Neural cell (in vitro differentiated cells): Measurements from ENCODE around the gene SIVA1. TPM values are rescaled to one million over a fixed set of nuclear protein-coding genes. Genes with fewer than 3 reads are reported as not detected.

Experiments used
- H2AFZ ChIP-seq: fragments of 200-600, 300-800 bp; sonication (generic), shearing (Covaris generic); 2 replicates; pipeline ENCODE4 v1.6.0; 2014; ENCODE audit warnings: low read depth, mild to moderate bottlenecking, antibody characterized with exemption, low read length, moderate library complexity
- H3F3A ChIP-seq: fragments of 200-600 bp; shearing (Covaris generic); 2 replicates; pipeline ENCODE4 v1.6.1; 2016; ENCODE audit warnings: mild to moderate bottlenecking, moderate library complexity, mixed read lengths, antibody characterized with exemption, low read length; ENCODE audit not compliant: insufficient read depth, poor library complexity, severe bottlenecking
- H3K27ac ChIP-seq: fragments of 200-600, 300-800 bp; sonication (generic), shearing (Covaris generic); 2 replicates; pipeline ENCODE4 v1.5.1; 2014; ENCODE audit warnings: mild to moderate bottlenecking, low read length, moderate library complexity
- H3K27me3 ChIP-seq: fragments of 300-800, 200-600 bp; sonication (generic), shearing (Covaris generic); 2 replicates; pipeline ENCODE4 v1.6.0; 2014; ENCODE audit warnings: mild to moderate bottlenecking, low read depth, low read length, moderate library complexity; ENCODE audit not compliant: insufficient read depth
- H3K36me3 ChIP-seq: fragments of 300-800, 200-600 bp; sonication (generic), shearing (Covaris generic); 2 replicates; pipeline ENCODE4 v1.5.1; 2014; ENCODE audit warnings: mild to moderate bottlenecking, antibody characterized with exemption, low read length, moderate library complexity; ENCODE audit not compliant: insufficient read depth
- H3K4me2 ChIP-seq: fragments of 300-800, 200-600 bp; sonication (generic), shearing (Covaris generic); 2 replicates; pipeline ENCODE4 v1.6.0; 2014; ENCODE audit warnings: mild to moderate bottlenecking, low read length
- H3K4me3 ChIP-seq: fragments of 300-800, 200-600 bp; sonication (generic), shearing (Covaris generic); 2 replicates; pipeline ENCODE4 v1.5.1; 2014; ENCODE audit warnings: mild to moderate bottlenecking, low read length, moderate library complexity
- H3K79me2 ChIP-seq: fragments of 200-600 bp; shearing (Covaris generic); replicated peaks from 2 replicates; pipeline ENCODE4 v1.6.0; 2014; ENCODE audit warnings: mild to moderate bottlenecking, low read length, moderate library complexity; ENCODE audit not compliant: insufficient read depth
- H3K9ac ChIP-seq: fragments of 300-800, 200-600 bp; sonication (generic), shearing (Covaris generic); 2 replicates; pipeline ENCODE4 v1.6.1; 2016; ENCODE audit warnings: mild to moderate bottlenecking, low read length, mixed read lengths
- H3K9me2 ChIP-seq: fragments of 200-600 bp; shearing (Covaris generic); 2 replicates; pipeline ENCODE4 v1.6.1; 2016; ENCODE audit warnings: mild to moderate bottlenecking, low read length, mixed read lengths; ENCODE audit not compliant: insufficient read depth
- H3K9me3 ChIP-seq: fragments of 200-600, 300-800 bp; sonication (generic), shearing (Covaris generic); 2 replicates; pipeline ENCODE4 v1.6.1; 2016; ENCODE audit warnings: mild to moderate bottlenecking, mixed run types, low read length, moderate library complexity, mixed read lengths
- H4K20me1 ChIP-seq: fragments of 200-600 bp; shearing (Covaris generic); 2 replicates; pipeline ENCODE4 v1.6.1; 2016; ENCODE audit warnings: mild to moderate bottlenecking, mixed run types; ENCODE audit not compliant: insufficient read depth
- EP300 ChIP-seq: fragments of 450-650 bp; conservative IDR thresholded peaks from 2 replicates; pipeline ENCODE4 v1.6.1; 2014; ENCODE audit warnings: antibody characterized with exemption, mild to moderate bottlenecking, moderate library complexity; ENCODE audit not compliant: poor library complexity, severe bottlenecking
- EZH2 ChIP-seq: fragments of 200-600, 300-800 bp; shearing (Covaris generic), sonication (generic); IDR thresholded peaks from 2 replicates; pipeline ENCODE4 v1.6.1; 2014; ENCODE audit warnings: antibody characterized with exemption, low read length, borderline replicate concordance, mild to moderate bottlenecking; ENCODE audit not compliant: insufficient read depth, poor library complexity, severe bottlenecking
- MXI1 ChIP-seq: fragments of 450-650 bp; conservative IDR thresholded peaks from 2 replicates; pipeline ENCODE4 v1.6.1; 2014; ENCODE audit warnings: antibody characterized with exemption, mild to moderate bottlenecking; ENCODE audit not compliant: poor library complexity, severe bottlenecking
- POLR2AphosphoS5 ChIP-seq: IDR thresholded peaks from 2 replicates; pipeline ENCODE4 v1.6.1; 2012
- RAD21 ChIP-seq: fragments of 450-650 bp; conservative IDR thresholded peaks from 2 replicates; pipeline ENCODE4 v1.6.1; 2014; ENCODE audit warnings: antibody characterized with exemption, mild to moderate bottlenecking, moderate library complexity
- SMC3 ChIP-seq: fragments of 450-650 bp; conservative IDR thresholded peaks from 2 replicates; pipeline ENCODE4 v1.6.1; 2014; ENCODE audit warnings: antibody characterized with exemption, mild to moderate bottlenecking, moderate library complexity; ENCODE audit not compliant: poor library complexity
- TAF1 ChIP-seq: IDR thresholded peaks from 2 replicates; pipeline ENCODE4 v1.6.1; 2012; ENCODE audit warnings: low read depth
- polyA plus RNA-seq: library from polyadenylated mRNA; depleted of rRNA; stranded (reverse); fragments of >200 nt; gene quantifications from 2 replicates; pipeline ENCODE4 v1.2.3, GENCODE V29; 2014
- TF ChIP-seq, protein P1 (sequence below): IDR thresholded peaks from 2 replicates; pipeline ENCODE4 v1.6.1; 2012; ENCODE audit warnings: borderline replicate concordance
- TF ChIP-seq, protein P2 (sequence below): fragments of 450-650 bp; IDR thresholded peaks from 2 replicates; pipeline ENCODE4 v1.5.1; 2014; ENCODE audit warnings: antibody characterized with exemption, mild to moderate bottlenecking, moderate library complexity; ENCODE audit not compliant: poor library complexity, severe bottlenecking

Gene SIVA1
- polyA plus RNA-seq, 1 donor from 2014 or later: 180 TPM

DNA sequence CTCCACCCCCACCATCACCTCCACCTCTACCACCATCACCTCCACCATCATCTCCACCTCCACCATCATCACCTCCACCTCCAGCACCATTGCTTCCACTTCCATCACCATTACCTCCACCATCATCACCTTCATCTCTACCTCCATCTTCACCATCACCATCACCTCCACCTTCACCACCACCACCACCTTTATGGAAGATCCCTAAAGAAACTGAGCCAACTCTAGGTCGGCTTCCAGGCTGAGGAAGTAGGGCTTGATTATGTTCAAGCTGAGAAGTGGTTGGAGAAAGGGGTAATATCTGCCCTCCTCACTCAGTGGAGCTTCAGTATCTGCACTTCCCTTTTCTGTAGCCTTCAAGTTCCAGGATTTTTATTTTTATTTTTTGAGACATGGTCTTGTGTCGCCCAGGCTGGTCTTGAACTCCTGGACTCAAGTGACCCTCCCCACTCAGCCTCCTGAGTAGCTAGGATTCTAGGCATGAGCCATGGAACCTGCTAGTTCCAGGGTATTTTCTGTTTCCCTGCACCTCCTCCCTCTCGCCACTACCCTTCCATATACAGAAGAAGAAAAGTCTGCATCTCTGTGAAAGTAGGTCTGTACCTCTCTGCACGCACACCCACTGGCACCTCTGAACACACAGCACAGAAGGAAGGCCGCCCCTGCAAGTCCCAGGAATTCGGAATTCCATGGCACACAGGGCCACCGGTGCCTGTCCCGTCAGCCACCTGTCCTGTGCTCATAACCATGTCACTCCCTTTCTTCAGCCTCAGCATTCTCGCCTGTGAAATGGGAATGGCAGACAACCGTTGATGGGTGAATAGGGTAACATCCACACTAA lies 53.9 kb downstream of the SIVA1 start:
- no peak for TF ChIP-seq EP300
- TF ChIP-seq POLR2AphosphoS5: no peak
- no peak for TF ChIP-seq SMC3
- no peak for TF ChIP-seq EZH2
- TF ChIP-seq MXI1: no peak
- TF ChIP-seq, protein P1, sequence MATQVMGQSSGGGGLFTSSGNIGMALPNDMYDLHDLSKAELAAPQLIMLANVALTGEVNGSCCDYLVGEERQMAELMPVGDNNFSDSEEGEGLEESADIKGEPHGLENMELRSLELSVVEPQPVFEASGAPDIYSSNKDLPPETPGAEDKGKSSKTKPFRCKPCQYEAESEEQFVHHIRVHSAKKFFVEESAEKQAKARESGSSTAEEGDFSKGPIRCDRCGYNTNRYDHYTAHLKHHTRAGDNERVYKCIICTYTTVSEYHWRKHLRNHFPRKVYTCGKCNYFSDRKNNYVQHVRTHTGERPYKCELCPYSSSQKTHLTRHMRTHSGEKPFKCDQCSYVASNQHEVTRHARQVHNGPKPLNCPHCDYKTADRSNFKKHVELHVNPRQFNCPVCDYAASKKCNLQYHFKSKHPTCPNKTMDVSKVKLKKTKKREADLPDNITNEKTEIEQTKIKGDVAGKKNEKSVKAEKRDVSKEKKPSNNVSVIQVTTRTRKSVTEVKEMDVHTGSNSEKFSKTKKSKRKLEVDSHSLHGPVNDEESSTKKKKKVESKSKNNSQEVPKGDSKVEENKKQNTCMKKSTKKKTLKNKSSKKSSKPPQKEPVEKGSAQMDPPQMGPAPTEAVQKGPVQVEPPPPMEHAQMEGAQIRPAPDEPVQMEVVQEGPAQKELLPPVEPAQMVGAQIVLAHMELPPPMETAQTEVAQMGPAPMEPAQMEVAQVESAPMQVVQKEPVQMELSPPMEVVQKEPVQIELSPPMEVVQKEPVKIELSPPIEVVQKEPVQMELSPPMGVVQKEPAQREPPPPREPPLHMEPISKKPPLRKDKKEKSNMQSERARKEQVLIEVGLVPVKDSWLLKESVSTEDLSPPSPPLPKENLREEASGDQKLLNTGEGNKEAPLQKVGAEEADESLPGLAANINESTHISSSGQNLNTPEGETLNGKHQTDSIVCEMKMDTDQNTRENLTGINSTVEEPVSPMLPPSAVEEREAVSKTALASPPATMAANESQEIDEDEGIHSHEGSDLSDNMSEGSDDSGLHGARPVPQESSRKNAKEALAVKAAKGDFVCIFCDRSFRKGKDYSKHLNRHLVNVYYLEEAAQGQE: no peak
- TF ChIP-seq, protein P2, sequence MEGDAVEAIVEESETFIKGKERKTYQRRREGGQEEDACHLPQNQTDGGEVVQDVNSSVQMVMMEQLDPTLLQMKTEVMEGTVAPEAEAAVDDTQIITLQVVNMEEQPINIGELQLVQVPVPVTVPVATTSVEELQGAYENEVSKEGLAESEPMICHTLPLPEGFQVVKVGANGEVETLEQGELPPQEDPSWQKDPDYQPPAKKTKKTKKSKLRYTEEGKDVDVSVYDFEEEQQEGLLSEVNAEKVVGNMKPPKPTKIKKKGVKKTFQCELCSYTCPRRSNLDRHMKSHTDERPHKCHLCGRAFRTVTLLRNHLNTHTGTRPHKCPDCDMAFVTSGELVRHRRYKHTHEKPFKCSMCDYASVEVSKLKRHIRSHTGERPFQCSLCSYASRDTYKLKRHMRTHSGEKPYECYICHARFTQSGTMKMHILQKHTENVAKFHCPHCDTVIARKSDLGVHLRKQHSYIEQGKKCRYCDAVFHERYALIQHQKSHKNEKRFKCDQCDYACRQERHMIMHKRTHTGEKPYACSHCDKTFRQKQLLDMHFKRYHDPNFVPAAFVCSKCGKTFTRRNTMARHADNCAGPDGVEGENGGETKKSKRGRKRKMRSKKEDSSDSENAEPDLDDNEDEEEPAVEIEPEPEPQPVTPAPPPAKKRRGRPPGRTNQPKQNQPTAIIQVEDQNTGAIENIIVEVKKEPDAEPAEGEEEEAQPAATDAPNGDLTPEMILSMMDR: no peak
- TF ChIP-seq RAD21: no peak
- TF ChIP-seq TAF1: no peak
- no peaks in the 10 kb centered on the region for H3K36me3 ChIP-seq
- H3K4me3 ChIP-seq: no peak overlapping the region
- H3K9me3 ChIP-seq: no peaks in the 10 kb centered on the region
- H3K27ac ChIP-seq: no peak overlapping the region
- no peak overlapping the region for H2AFZ ChIP-seq
- no peak overlapping the region for H3K4me2 ChIP-seq
- no peaks in the 10 kb centered on the region for H3K9me2 ChIP-seq
- no peaks in the 10 kb centered on the region for H4K20me1 ChIP-seq
- H3K9ac ChIP-seq: no peak overlapping the region
- H3F3A ChIP-seq: no peaks in the 10 kb centered on the region
- peaks cover 12% of the 10 kb centered on the region for H3K27me3 ChIP-seq
- no peaks in the 10 kb centered on the region for H3K79me2 ChIP-seq

DNA sequence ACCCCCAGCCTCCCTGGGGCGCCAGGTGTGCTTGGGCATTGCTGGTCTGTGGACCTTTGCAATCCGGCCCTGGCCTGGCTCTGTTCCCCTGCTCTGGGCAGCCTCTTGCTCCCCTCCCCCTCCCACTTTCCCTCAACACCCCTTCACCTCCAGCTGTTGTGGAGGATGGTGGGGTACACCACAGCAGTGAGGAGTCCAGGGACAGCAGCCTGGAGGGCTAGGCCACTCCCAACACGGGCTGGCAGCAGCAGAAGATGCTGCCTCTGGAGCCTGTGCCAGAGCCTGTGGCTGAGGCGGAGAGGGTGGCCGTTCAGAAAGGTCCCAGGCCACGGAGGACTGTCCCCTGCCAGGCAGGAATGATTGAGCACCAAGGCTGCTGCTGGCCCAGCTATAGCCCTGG lies 55.5 kb downstream of the SIVA1 start:
- H4K20me1 ChIP-seq: no peaks in the 10 kb centered on the region

More for the DNA sequence above, 55.5 kb downstream of the SIVA1 start:
- Histone ChIP-seq H3K9me3 (no peaks in the 10 kb centered on the region), H3K79me2 (no peaks in the 10 kb centered on the region), H3K9ac (no peak overlapping the region), H3K27me3 (peaks cover 3% of the 10 kb centered on the region), H3K9me2 (no peaks in the 10 kb centered on the region), H3K27ac (no peak overlapping the region), H2AFZ (no peak overlapping the region), H3K4me2 (no peak overlapping the region), H3K36me3 (no peaks in the 10 kb centered on the region), H3F3A (no peaks in the 10 kb centered on the region), H3K4me3 (no peak overlapping the region)
- TF ChIP-seq POLR2AphosphoS5: no peak
- TF ChIP-seq, protein P1: no peak
- no peak for TF ChIP-seq EP300
- TF ChIP-seq TAF1: no peak
- TF ChIP-seq, protein P2: no peak
- TF ChIP-seq EZH2: no peak
- TF ChIP-seq RAD21: no peak
- TF ChIP-seq MXI1: no peak
- no peak for TF ChIP-seq SMC3
